Endometrium (tissue), 2 donors: ENCODE data around the gene FAM131C.

Experiments
- FAIRE-seq: peaks from 2 replicates; lab custom pipeline; 2012; peaks lifted over from hg19 to GRCh38; lab: Jason Lieb, UNC
- donor health status: control.
- donor health status: control.

FAM131C gene

GRCh38 chr1:16099412-16099811 lies 26.0 kb upstream of the FAM131C start:
- no peak for FAIRE-seq

GRCh38 chr1:16095447-16095846 lies 22.0 kb upstream of the FAM131C start:
- FAIRE-seq: no peak

- FAIRE-seq: no peak
Measured at GRCh38 chr1:16094453-16095158, 21.2 kb upstream of the FAM131C start.

- FAIRE-seq: no peak
Measured at GRCh38 chr1:16093611-16094010, 20.2 kb upstream of the FAM131C start.

GRCh38 chr1:16092923-16093511 lies 19.6 kb upstream of the FAM131C start:
- FAIRE-seq: no peak

GRCh38 chr1:16092097-16092922 lies 18.9 kb upstream of the FAM131C start:
- FAIRE-seq: no peak

GRCh38 chr1:16091296-16091695 lies 17.8 kb upstream of the FAM131C start:
- FAIRE-seq: no peak

- FAIRE-seq: no peak
Measured at GRCh38 chr1:16090076-16090826, 16.8 kb upstream of the FAM131C start.

- FAIRE-seq: no peak
Measured at GRCh38 chr1:16088996-16089395, 15.5 kb upstream of the FAM131C start.

- no peak for FAIRE-seq
Measured at GRCh38 chr1:16088351-16088911, 15.0 kb upstream of the FAM131C start.

GRCh38 chr1:16087733-16088132 lies 14.3 kb upstream of the FAM131C start:
- FAIRE-seq: no peak

- no peak for FAIRE-seq
Measured at GRCh38 chr1:16085522-16085921, 12.1 kb upstream of the FAM131C start.

- no peak for FAIRE-seq
Measured at GRCh38 chr1:16083486-16083885, 10.0 kb upstream of the FAM131C start.

GRCh38 chr1:16082283-16083038 lies 9.0 kb upstream of the FAM131C start:
- no peak for FAIRE-seq

GRCh38 chr1:16081636-16082035 lies 8.2 kb upstream of the FAM131C start:
- FAIRE-seq: no peak

GRCh38 chr1:16080422-16081150 lies 7.1 kb upstream of the FAM131C start:
- FAIRE-seq: no peak

- FAIRE-seq: no peak
Measured at GRCh38 chr1:16078925-16079656, 5.6 kb upstream of the FAM131C start.

- FAIRE-seq: no peak
Measured at GRCh38 chr1:16077406-16078245, 4.2 kb upstream of the FAM131C start.

- no peak for FAIRE-seq
Measured at GRCh38 chr1:16076865-16077238, 3.4 kb upstream of the FAM131C start.
